Measurements from ENCODE around the gene GATB.

GATB gene

GRCh38 chr4:151700566-151701316 is 60.1 kb downstream of the GATB start:
- Mint-ChIP-seq H3K4me3 (no peak overlapping the region), H3K36me3 (ENCODE audit: insufficient read depth) (peaks cover 11% of the 10 kb centered on the region), H3K4me1 (no peaks in the 10 kb centered on the region)

DNA sequence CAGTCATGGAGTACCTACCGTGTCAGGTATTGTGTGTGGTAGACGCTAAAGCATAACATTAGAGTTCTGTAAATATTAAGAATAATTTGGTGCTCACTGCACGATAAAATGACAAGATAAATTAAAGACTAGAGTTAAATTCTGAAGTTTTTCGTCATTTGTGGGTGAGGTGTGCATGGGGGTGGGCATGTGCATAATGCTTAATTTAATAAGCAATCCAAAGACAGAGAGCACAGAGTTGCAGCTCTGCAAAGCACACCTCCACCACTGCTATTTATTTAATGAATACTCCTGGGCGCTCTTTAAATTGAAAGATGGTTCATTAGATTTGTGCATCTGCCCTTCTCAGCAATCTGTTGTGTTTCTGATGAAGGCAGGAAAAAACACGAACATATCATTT is 62.6 kb downstream of the GATB start:
- Mint-ChIP-seq H3K4me1 (no peaks in the 10 kb centered on the region), H3K27me3 (no peaks in the 10 kb centered on the region), H3K36me3 (ENCODE audit: insufficient read depth) (peaks cover 11% of the 10 kb centered on the region), H3K4me3 (no peak overlapping the region), H3K9me3 (no peaks in the 10 kb centered on the region), H3K27ac (ENCODE audit: low read depth) (no peak overlapping the region)
- DNase-seq (ENCODE audit: low spot score in 2 of 2) (no peak), ATAC-seq (replicated peaks; ENCODE audit: extremely low read depth, poor library complexity, severe bottlenecking) (no peak)

More at GRCh38 chr4:151700566-151701316, 60.1 kb downstream of the GATB start:
- Mint-ChIP-seq H3K9me3 (no peaks in the 10 kb centered on the region), H3K27me3 (no peaks in the 10 kb centered on the region), H3K27ac (ENCODE audit: low read depth) (no peak overlapping the region)
- DNase-seq (ENCODE audit: low spot score in 2 of 2) (no peak), ATAC-seq (replicated peaks; ENCODE audit: extremely low read depth, poor library complexity, severe bottlenecking) (no peak)

GRCh38 chr4:151694961-151695720 is 65.7 kb downstream of the GATB start:
- H3K4me3 Mint-ChIP-seq, result no peak overlapping the region
- no peak for ATAC-seq (replicated peaks; ENCODE audit: extremely low read depth, poor library complexity, severe bottlenecking)
- H3K4me1 Mint-ChIP-seq, result no peaks in the 10 kb centered on the region
- no peaks in the 10 kb centered on the region for H3K27me3 Mint-ChIP-seq
- no peak for DNase-seq (ENCODE audit: low spot score in 2 of 2)
- H3K36me3 Mint-ChIP-seq (ENCODE audit: insufficient read depth), result peaks cover 8% of the 10 kb centered on the region
- no peak overlapping the region for H3K27ac Mint-ChIP-seq (ENCODE audit: low read depth)
- no peaks in the 10 kb centered on the region for H3K9me3 Mint-ChIP-seq

DNA sequence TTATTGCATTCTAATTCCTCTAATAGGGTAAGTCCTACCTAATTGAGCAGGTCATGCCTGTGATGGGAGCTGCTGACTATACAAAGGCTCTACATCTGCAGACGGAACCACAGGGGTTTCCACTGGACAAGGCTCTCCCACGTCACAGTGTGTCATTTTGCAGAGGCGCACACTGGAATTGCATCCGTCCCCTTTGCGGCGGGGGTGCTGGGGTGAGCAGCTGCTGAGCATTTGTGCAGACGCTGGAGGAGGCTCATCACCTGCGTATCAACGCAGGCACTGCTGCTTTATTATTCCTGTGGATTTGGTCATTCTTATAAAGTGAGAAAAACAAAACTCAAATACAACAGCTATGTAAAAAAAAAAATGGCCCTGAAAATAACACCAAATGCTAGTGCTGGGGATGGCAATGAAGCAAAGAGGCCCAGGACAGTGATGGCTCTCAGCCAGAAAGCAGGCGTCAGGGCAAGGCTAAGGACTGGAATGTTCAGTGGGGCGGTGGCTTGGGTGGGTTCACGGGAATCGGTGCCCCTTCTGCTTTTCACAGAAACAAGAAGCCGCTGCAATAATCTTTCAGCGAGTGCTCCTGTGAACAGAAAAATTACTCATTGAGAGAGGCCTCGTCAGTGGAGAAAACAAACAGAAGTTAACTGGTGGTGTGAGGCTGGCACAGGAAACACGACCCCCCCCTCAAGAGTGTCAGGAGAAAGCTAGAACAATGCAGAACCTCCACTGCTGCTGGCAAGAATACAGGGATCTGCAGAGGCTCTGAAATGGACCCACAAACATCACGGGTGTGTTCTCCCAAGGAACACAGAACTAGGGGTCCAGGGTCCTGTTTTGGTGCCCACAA is 67.8 kb downstream of the GATB start:
- no peak overlapping the region for H3K27ac Mint-ChIP-seq (ENCODE audit: low read depth)
- DNase-seq (ENCODE audit: low spot score in 2 of 2) (no peak), ATAC-seq (replicated peaks; ENCODE audit: extremely low read depth, poor library complexity, severe bottlenecking) (no peak)
- H3K4me1 Mint-ChIP-seq, result no peaks in the 10 kb centered on the region
- H3K4me3 Mint-ChIP-seq, result no peak overlapping the region
- H3K27me3 Mint-ChIP-seq, result no peaks in the 10 kb centered on the region
- no peaks in the 10 kb centered on the region for H3K9me3 Mint-ChIP-seq
- H3K36me3 Mint-ChIP-seq (ENCODE audit: insufficient read depth), result peaks cover 13% of the 10 kb centered on the region

GRCh38 chr4:151692443-151692782 is 68.4 kb downstream of the GATB start:
- Mint-ChIP-seq H3K4me1 (no peaks in the 10 kb centered on the region), H3K9me3 (no peaks in the 10 kb centered on the region), H3K27ac (ENCODE audit: low read depth) (no peak overlapping the region), H3K27me3 (no peaks in the 10 kb centered on the region), H3K36me3 (ENCODE audit: insufficient read depth) (peaks cover 13% of the 10 kb centered on the region), H3K4me3 (no peak overlapping the region)
- no peak for ATAC-seq (replicated peaks; ENCODE audit: extremely low read depth, poor library complexity, severe bottlenecking)
- no peak for DNase-seq (ENCODE audit: low spot score in 2 of 2)

DNA sequence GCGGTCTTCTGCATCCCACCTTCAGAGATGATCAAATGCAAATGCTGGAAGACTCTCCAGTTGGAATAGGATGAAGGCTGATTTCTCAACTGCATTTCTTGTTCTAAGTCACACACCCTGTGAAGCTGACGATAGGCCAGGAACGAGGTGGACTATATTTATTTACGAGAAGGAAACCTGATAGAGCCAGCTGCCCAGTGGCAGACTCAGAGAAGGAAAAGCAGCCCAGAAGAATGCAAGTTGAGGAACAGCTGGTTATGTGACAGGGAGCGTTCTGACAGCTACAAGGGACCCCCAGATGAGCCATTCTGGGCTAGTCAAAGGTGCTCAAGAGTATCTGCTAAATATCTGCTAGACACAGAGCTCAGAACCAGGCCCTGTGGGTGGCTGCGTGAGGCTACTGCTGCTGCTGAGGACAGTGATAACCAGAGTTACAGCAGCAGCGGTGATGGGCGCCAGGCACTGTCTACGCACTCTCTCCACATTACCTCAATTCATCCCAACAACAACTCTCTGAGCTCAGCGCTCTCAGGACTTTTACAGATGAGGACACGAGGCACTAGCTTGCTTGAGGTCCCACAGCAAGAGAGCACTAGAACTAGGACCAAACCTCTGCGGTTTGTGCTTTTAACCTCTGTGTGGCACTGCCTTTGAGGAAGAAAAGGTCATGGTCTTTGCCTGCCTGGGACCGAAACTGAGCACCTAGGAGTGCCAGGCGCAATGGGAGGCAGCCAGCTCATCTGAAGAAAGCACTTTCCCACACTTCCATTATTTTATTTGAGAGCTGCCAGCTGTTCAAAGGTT is 69.0 kb downstream of the GATB start:
- no peak overlapping the region for H3K27ac Mint-ChIP-seq (ENCODE audit: low read depth)
- peaks cover 12% of the 10 kb centered on the region for H3K36me3 Mint-ChIP-seq (ENCODE audit: insufficient read depth)
- no peak for ATAC-seq (replicated peaks; ENCODE audit: extremely low read depth, poor library complexity, severe bottlenecking)
- no peaks in the 10 kb centered on the region for H3K27me3 Mint-ChIP-seq
- DNase-seq (ENCODE audit: low spot score in 2 of 2), result no peak
- peaks cover 2% of the 10 kb centered on the region for H3K4me1 Mint-ChIP-seq
- no peak overlapping the region for H3K4me3 Mint-ChIP-seq
- no peaks in the 10 kb centered on the region for H3K9me3 Mint-ChIP-seq

DNA sequence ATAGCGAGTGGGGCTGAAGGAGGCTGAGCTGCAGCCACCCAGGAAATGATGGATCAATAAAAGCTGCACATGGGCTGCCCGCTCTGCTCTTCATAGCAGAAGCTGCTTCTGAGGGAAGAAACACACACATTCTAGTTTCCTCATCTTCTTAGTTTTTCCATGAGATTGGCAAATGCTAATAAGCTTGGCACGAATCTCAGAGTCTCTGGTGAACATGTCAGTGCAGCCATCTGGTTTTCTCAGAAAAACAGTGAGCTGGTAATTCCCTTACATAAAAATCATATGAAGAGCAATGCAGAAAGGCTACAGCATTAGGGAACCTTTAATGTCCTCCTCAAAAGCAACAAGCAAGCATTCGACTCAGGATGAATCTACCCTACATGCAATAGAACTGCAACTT is 69.9 kb downstream of the GATB start:
- H3K36me3 Mint-ChIP-seq (ENCODE audit: insufficient read depth), result peaks cover 12% of the 10 kb centered on the region
- DNase-seq (ENCODE audit: low spot score in 2 of 2), result no peak
- no peak overlapping the region for H3K4me3 Mint-ChIP-seq
- H3K9me3 Mint-ChIP-seq, result no peaks in the 10 kb centered on the region
- no peak overlapping the region for H3K27ac Mint-ChIP-seq (ENCODE audit: low read depth)
- H3K27me3 Mint-ChIP-seq, result no peaks in the 10 kb centered on the region
- no peak for ATAC-seq (replicated peaks; ENCODE audit: extremely low read depth, poor library complexity, severe bottlenecking)
- peaks cover 5% of the 10 kb centered on the region for H3K4me1 Mint-ChIP-seq

GRCh38 chr4:151690164-151690870 is 70.5 kb downstream of the GATB start:
- Mint-ChIP-seq H3K27me3 (no peaks in the 10 kb centered on the region), H3K4me3 (no peak overlapping the region), H3K9me3 (no peaks in the 10 kb centered on the region), H3K4me1 (peaks cover 5% of the 10 kb centered on the region), H3K27ac (ENCODE audit: low read depth) (no peak overlapping the region), H3K36me3 (ENCODE audit: insufficient read depth) (peaks cover 12% of the 10 kb centered on the region)
- no peak for DNase-seq (ENCODE audit: low spot score in 2 of 2)
- no peak for ATAC-seq (replicated peaks; ENCODE audit: extremely low read depth, poor library complexity, severe bottlenecking)

DNA sequence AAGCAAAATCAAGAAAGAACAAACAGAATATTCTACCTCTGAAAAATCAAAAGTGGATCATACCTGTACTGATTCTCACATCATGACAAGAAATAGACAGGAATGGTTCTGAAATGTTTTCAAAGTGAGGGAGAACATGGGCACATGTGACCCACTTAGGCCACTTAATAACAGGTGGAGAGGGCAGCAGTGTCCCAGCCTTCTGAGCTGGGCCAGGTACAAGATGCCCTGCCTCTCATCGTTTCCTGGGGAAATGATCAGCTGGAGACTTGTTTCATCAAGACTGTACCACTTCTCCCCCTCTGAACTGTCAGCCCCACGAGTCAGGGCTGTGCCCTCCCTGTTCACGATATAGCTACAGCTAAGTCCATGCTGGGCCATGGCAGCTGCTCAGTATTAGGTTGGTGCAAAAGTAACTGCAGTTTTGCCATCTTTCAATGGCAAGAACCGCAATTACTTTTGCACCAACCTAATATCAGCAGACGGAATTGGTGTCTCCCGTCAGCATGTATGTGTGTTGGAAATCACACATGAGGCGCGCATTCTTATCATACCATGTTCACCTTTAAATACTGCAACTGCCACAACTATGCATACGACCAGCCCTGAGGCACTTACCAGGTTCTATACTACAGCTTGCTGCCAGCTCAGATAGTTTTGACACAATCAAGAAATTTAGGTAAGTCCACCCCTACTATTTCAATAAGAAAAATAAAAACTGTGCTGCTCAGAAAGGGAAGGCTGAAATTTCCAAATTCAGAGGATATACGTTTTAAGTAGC is 71.4 kb downstream of the GATB start:
- Mint-ChIP-seq H3K4me1 (peaks cover 5% of the 10 kb centered on the region), H3K9me3 (no peaks in the 10 kb centered on the region), H3K36me3 (ENCODE audit: insufficient read depth) (peaks cover 12% of the 10 kb centered on the region), H3K27ac (ENCODE audit: low read depth) (no peak overlapping the region), H3K4me3 (no peak overlapping the region), H3K27me3 (no peaks in the 10 kb centered on the region)
- DNase-seq (ENCODE audit: low spot score in 2 of 2), result no peak
- ATAC-seq (replicated peaks; ENCODE audit: extremely low read depth, poor library complexity, severe bottlenecking), result no peak

DNA sequence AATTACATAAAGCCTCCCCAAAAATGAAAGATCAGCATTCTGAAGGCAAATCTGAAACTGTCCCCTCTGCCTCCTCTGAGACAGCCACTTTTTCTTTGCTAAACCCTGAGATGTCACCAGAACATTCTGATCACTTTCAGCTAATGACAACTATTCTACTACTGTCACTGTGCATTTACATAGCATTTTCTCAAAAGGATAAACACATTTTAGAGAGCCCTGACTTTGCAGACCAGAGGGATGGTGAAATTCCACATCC is 72.1 kb downstream of the GATB start:
- peaks cover 5% of the 10 kb centered on the region for H3K4me1 Mint-ChIP-seq
- no peaks in the 10 kb centered on the region for H3K27me3 Mint-ChIP-seq
- ATAC-seq (replicated peaks; ENCODE audit: extremely low read depth, poor library complexity, severe bottlenecking), result no peak
- peaks cover 12% of the 10 kb centered on the region for H3K36me3 Mint-ChIP-seq (ENCODE audit: insufficient read depth)
- no peak overlapping the region for H3K4me3 Mint-ChIP-seq
- H3K27ac Mint-ChIP-seq (ENCODE audit: low read depth), result no peak overlapping the region
- H3K9me3 Mint-ChIP-seq, result no peaks in the 10 kb centered on the region
- DNase-seq (ENCODE audit: low spot score in 2 of 2), result no peak

GRCh38 chr4:151688003-151688784 is 72.6 kb downstream of the GATB start:
- ATAC-seq (replicated peaks; ENCODE audit: extremely low read depth, poor library complexity, severe bottlenecking) (no peak), DNase-seq (ENCODE audit: low spot score in 2 of 2) (no peak)
- Mint-ChIP-seq H3K4me3 (no peak overlapping the region), H3K27ac (ENCODE audit: low read depth) (no peak overlapping the region), H3K36me3 (ENCODE audit: insufficient read depth) (peaks cover 12% of the 10 kb centered on the region), H3K9me3 (no peaks in the 10 kb centered on the region), H3K4me1 (peaks cover 5% of the 10 kb centered on the region), H3K27me3 (no peaks in the 10 kb centered on the region)

Data from central memory CD8-positive, alpha-beta T cell (primary cell).